GM12864 (cell line): ENCODE measurements around the gene BARX2.

Source experiments
- DNase-seq: peaks from one replicate; pipeline ENCODE4 v3.0.0-alpha.2; 2011; ENCODE audit warnings: low read depth
- H3K4me3 ChIP-seq: 2 replicates; pipeline ENCODE4 v1.5.1; 2011; ENCODE audit warnings: mild to moderate bottlenecking, low read depth, low read length, control low read depth
- TF ChIP-seq, protein P1 (sequence below): IDR thresholded peaks from 2 replicates; pipeline ENCODE4 v1.5.1; 2011; ENCODE audit warnings: low read depth, mild to moderate bottlenecking, moderate library complexity, low read length, control low read depth, inconsistent platforms; ENCODE audit errors: missing control alignments

BARX2 gene

DNA sequence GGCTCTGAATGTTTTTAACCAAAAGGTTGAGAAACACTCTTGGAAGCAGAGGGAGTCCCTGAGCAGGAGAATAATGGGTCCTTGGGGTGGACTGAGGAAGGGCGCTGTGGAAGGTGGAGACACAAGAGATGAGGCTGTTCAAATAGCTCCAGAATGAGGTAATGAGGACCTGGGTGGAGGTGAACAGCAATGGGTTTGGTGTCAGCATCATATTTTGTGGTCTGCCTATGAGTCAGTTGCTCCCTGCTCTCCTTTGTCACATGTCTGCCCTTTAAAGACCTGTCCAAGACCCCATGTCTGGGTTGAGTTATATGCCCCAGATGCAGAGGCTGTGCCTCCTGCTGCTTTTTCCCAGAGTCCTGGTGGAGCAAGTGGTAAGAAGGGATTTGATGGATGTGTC lies 113.6 kb downstream of the BARX2 start:
- H3K4me3 ChIP-seq: no peak overlapping the region
- DNase-seq: no peak
- TF ChIP-seq, protein P1, sequence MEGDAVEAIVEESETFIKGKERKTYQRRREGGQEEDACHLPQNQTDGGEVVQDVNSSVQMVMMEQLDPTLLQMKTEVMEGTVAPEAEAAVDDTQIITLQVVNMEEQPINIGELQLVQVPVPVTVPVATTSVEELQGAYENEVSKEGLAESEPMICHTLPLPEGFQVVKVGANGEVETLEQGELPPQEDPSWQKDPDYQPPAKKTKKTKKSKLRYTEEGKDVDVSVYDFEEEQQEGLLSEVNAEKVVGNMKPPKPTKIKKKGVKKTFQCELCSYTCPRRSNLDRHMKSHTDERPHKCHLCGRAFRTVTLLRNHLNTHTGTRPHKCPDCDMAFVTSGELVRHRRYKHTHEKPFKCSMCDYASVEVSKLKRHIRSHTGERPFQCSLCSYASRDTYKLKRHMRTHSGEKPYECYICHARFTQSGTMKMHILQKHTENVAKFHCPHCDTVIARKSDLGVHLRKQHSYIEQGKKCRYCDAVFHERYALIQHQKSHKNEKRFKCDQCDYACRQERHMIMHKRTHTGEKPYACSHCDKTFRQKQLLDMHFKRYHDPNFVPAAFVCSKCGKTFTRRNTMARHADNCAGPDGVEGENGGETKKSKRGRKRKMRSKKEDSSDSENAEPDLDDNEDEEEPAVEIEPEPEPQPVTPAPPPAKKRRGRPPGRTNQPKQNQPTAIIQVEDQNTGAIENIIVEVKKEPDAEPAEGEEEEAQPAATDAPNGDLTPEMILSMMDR: no peak

DNA sequence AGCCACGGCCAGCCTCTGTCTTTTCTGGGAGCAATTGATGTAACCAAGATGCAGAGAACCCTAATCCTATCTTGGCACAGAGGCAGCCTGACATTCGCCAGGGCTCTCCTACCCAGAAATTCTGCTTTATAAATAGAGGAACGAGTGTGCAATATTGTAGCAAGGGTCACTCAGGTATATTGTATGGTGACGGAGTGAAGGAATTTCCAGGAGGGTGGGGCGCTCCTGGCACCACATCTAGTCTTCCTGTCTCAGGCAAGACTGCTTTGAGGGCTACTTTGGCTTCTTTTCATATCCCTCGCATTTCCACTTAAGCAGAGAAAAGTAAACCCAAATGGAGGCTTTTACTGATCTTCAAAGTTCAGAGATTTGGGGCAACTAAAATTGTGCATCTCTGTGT lies 114.4 kb downstream of the BARX2 start:
- H3K4me3 ChIP-seq: no peak overlapping the region
- DNase-seq: no peak
- TF ChIP-seq, protein P1: no peak

- H3K4me3 ChIP-seq: no peak overlapping the region
- TF ChIP-seq, protein P1: no peak
- DNase-seq: no peak
Measured at GRCh38 chr11:129493746-129494145, 118.1 kb downstream of the BARX2 start.
